GM12873 (cell line): ENCODE data around the gene MARK1.
A peak's percentile ranks its signal among the peaks of the same experiment; 100 is the strongest.

Source experiments
- TF ChIP-seq, protein P1 (sequence below): IDR thresholded peaks from 2 replicates; pipeline ENCODE4 v1.5.1; 2012; ENCODE audit warnings: low read depth, mild to moderate bottlenecking, moderate library complexity, low read length, control low read depth; ENCODE audit not compliant: insufficient read depth; ENCODE audit errors: missing control alignments

MARK1 gene

DNA sequence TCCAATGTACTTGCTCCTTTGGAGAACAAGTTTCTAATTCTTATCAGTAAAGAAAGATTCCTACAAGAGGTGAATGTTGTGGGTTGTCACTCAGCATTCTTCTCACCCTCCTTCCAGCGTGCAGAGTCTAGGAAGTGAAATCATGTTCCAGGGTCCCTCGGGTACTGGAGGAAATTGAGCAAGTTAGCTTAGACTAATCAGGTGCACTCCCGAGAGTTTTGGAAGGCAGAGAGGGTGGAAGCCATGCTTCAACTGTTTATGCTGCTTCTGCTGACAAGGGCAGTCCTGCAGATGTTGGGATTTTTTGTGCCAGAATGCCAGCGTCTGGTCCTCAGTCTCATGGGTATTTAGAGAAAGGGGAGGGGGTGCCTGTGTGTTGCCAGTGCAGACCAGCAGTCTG, 157.0 kb downstream of the MARK1 start:
- TF ChIP-seq, protein P1, sequence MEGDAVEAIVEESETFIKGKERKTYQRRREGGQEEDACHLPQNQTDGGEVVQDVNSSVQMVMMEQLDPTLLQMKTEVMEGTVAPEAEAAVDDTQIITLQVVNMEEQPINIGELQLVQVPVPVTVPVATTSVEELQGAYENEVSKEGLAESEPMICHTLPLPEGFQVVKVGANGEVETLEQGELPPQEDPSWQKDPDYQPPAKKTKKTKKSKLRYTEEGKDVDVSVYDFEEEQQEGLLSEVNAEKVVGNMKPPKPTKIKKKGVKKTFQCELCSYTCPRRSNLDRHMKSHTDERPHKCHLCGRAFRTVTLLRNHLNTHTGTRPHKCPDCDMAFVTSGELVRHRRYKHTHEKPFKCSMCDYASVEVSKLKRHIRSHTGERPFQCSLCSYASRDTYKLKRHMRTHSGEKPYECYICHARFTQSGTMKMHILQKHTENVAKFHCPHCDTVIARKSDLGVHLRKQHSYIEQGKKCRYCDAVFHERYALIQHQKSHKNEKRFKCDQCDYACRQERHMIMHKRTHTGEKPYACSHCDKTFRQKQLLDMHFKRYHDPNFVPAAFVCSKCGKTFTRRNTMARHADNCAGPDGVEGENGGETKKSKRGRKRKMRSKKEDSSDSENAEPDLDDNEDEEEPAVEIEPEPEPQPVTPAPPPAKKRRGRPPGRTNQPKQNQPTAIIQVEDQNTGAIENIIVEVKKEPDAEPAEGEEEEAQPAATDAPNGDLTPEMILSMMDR, result no peak

DNA sequence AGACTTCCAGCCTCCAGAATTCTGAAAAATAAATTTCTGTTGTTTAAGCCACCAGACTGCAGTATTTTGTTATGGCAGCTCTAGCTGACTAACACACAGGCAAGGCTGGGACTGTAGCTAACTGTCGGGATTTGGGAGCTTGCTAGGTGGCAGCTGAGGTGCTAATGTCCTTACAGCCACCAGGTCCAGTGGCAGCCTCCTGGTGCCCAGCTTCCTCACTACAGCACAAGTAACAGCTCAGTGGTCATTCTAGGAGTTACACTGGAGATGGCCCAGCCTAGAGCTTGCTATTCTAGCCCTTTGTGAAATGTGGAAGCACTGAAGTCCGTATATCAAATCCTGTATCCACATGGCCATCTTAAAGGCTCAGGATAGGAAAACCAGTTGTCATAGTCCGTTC, 157.9 kb downstream of the MARK1 start:
- TF ChIP-seq, protein P1, result no peak

DNA sequence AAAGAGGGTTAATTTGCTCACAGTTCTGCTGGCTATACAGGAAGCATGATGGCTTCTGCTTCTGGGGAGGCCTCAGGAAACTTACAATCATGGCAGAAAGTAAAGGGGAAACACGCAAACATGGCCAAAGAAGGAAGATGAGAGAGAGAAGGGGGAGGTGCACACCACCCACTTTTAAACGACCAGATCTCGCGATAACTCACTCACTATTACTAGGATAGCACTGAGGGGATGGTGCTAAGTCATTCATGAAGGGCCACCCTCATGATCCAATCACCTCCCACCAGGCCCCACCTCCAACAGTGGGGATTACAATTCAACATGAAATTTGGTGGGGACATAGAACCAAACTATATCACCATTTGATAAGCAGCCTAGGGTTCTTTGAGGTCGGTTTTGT, 159.9 kb downstream of the MARK1 start:
- TF ChIP-seq, protein P1, result no peak

DNA sequence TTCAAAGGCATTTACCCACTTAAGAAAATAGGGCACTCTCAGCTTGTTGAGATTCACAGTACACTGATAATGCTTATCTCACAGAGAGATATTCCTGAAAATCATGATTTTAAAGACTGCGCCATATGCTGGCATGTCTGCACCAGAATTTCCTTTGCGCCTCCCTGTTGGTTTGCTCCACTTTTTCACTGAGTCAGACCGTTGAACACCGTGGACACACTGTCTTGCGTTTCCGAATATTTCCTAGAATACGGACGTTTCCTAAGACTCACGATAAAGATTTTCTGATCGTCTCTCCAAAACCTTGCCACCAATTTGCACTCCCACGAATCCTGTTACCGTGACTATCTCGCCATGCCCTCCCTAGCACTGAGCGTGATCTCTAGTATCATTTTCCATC, 161.7 kb downstream of the MARK1 start:
- TF ChIP-seq, protein P1, result no peak

DNA sequence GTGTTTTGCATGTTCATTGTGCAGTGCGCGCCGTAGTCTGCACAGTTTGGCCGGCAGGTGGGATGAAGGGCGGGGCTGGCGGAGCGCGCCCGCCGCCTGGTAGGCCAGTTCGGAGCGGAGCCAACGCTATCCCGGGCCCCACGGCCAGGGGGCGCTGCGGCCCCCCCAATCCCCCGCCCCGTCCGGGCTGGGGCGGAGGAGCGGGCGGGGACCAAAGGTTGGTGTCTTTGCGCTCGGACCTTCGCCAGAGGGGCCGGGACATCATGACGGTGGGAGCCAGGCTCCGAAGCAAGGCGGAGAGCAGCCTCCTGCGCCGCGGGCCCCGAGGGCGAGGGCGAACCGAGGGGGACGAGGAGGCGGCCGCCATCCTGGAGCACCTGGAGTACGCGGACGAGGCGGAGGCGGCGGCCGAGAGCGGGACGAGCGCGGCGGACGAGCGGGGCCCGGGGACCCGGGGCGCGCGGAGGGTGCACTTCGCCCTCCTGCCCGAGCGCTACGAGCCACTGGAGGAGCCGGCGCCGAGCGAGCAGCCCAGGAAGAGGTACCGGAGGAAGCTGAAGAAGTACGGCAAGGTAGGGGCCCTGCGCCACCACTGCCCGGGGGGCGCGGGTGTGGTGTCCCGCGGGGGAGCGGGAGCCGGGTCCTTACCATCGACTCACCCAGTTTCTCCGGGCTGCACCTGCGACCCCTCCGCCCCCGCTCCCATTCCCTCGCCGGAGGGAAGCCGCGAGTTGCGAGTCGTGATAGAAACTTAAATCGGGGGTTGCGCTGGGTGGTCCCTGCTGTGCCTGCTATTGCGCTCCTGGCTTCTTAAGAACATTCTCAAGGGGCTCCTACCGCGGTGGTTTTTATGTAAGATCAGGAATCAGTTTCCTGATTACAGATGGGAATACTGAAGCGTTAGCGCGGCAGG, 162.5 kb downstream of the MARK1 start, which contains the start of gene C1orf115:
C1orf115 (plus strand) TSS at position 224 of the 913 bp plus-strand sequence; CDS start at position 264, 40 bp downstream.
- TF ChIP-seq, protein P1, result peak; percentile 92

DNA sequence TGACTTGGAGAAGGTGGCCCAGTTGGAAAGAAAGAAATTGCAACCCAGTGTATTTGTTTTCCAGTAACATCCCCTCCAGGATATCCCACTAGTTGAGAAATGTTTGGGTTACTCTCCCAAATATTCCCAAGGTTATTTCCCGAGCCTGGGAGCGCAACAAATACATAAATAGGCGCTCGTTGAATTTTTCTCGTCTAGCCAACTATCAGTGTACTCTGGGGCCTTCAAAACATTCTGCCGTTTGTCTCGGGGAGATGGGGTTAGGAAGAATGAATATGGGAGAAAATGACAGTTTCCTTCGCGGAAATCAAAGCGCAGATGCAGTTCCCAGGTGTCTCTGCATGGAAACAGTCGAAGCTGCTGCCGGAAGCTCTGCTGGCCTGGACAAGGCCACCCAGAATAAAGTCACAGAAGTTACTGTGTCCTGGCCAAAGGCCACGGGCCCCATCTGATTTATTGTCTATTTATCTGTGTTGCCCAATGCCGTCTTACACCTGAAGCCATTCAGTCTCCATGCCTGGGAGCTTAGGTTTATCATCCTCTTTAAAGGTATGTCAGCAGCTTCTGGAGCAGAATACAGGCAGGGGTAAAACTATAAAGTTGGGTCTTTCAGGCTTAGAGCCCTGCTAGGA, 163.2 kb downstream of the MARK1 start:
- TF ChIP-seq, protein P1, result no peak
